Panc1 (cell line): Measurements from ENCODE around the gene GAPDH.

Experiments used
- POLR2AphosphoS5 ChIP-seq: IDR thresholded peaks from 2 replicates; pipeline ENCODE4 v1.6.1; 2012; ENCODE audit warnings: mild to moderate bottlenecking, low read depth, low read length, moderate library complexity
- TF ChIP-seq, protein P1 (sequence below): fragments of 450-650 bp; IDR thresholded peaks from 2 replicates; pipeline ENCODE4 v1.5.1; 2017; ENCODE audit warnings: mild to moderate bottlenecking

DNA sequence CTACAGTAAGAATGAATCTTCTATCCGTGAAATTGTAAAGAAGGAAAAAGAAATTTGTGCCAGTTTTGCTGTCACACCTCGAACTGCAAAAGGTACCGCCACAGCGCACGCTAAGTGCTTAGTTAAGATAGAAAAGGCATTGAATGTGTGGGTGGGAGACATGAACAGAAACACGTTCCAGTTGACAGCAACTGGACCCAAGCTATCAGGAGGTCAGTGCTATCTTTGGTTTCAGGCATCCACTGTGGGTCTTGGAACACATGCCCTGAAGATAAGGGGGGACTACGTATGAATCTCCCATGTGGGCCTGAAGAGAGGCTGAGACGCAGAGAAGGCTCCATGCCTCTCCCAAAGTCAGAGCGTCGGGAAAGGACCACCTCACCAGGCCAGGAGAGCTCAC, 11.7 kb downstream of the GAPDH start:
- TF ChIP-seq, protein P1, sequence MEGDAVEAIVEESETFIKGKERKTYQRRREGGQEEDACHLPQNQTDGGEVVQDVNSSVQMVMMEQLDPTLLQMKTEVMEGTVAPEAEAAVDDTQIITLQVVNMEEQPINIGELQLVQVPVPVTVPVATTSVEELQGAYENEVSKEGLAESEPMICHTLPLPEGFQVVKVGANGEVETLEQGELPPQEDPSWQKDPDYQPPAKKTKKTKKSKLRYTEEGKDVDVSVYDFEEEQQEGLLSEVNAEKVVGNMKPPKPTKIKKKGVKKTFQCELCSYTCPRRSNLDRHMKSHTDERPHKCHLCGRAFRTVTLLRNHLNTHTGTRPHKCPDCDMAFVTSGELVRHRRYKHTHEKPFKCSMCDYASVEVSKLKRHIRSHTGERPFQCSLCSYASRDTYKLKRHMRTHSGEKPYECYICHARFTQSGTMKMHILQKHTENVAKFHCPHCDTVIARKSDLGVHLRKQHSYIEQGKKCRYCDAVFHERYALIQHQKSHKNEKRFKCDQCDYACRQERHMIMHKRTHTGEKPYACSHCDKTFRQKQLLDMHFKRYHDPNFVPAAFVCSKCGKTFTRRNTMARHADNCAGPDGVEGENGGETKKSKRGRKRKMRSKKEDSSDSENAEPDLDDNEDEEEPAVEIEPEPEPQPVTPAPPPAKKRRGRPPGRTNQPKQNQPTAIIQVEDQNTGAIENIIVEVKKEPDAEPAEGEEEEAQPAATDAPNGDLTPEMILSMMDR, result no peak
- no peak for TF ChIP-seq POLR2AphosphoS5
